ENCODE measurements around the gene WNT1. TPM values are rescaled to one million over a fixed set of nuclear protein-coding genes. Genes with fewer than 3 reads are reported as not detected.

WNT1 gene
- total and polyA plus RNA-seq, 12 donors: not detected

- no peak overlapping the region for H3K4me3 ChIP-seq
- H3K9me3 ChIP-seq (replicated peaks in 1 of 3): no peaks in the 10 kb centered on the region
- peaks cover 33% of the 10 kb centered on the region for H3K27me3 ChIP-seq
- H3K27ac ChIP-seq: no peak overlapping the region
- H3K36me3 ChIP-seq (replicated peaks in 1 of 2): no peaks in the 10 kb centered on the region
- no peak for TF ChIP-seq POLR2A (IDR thresholded peaks at IDR 0.05)
- TF ChIP-seq CTCF (IDR thresholded peaks at IDR 0.05): no peak
- WGBS, 4 donors: 13 to 58% (median 51%) methylated on average over 3 to 8 of the region's 8 CpGs
- peaks cover 7 to 12% of the 10 kb centered on the region in 2 donors for H3K4me1 ChIP-seq (replicated peaks in 1 of 2)
- intact Hi-C loops (cut with DNase I): no loop called here
- no peak for DNase-seq
Measured at GRCh38 chr12:48969160-48969771, 8.9 kb upstream of the WNT1 start.

GRCh38 chr12:48969833-48970701 lies 8.1 kb upstream of the WNT1 start:
- Histone ChIP-seq H3K4me3 (peak overlapping the region in 1 of 4 donors; percentile 2), H3K27me3 (peaks cover 34% of the 10 kb centered on the region), H3K36me3 (replicated peaks in 1 of 2) (no peaks in the 10 kb centered on the region), H3K9me3 (replicated peaks in 1 of 3) (no peaks in the 10 kb centered on the region), H3K4me1 (replicated peaks in 1 of 2) (peaks cover 7 to 12% of the 10 kb centered on the region in 2 donors), H3K27ac (no peak overlapping the region)
- DNase-seq: no peak
- 13 to 20% (median 18%) methylated on average over 16 to 77 of the region's 77 CpGs for WGBS, 4 donors
- no peak for TF ChIP-seq CTCF (IDR thresholded peaks at IDR 0.05)
- no peak for TF ChIP-seq POLR2A (IDR thresholded peaks at IDR 0.05)
- intact Hi-C loops (cut with DNase I): no loop called here

GRCh38 chr12:48970702-48971334 lies 7.3 kb upstream of the WNT1 start:
- Histone ChIP-seq H3K9me3 (replicated peaks in 1 of 3) (no peaks in the 10 kb centered on the region), H3K27ac (no peak overlapping the region), H3K4me1 (replicated peaks in 1 of 2) (peaks cover 7 to 12% of the 10 kb centered on the region in 2 donors), H3K27me3 (peaks cover 34% of the 10 kb centered on the region), H3K4me3 (peak overlapping the region in 1 of 4 donors; percentile 38), H3K36me3 (replicated peaks in 1 of 2) (no peaks in the 10 kb centered on the region)
- no peak for TF ChIP-seq POLR2A (IDR thresholded peaks at IDR 0.05)
- TF ChIP-seq CTCF (IDR thresholded peaks at IDR 0.05): no peak
- no peak for DNase-seq
- 36 to 48% (median 41%) methylated on average over 7 to 10 of the region's 10 CpGs for WGBS, 4 donors
- intact Hi-C loops (cut with DNase I): no loop called here
